ENCODE data around the gene TMC6.
A peak's percentile ranks its signal among the peaks of the same experiment; 100 is the strongest.

The TMC6 gene

DNA sequence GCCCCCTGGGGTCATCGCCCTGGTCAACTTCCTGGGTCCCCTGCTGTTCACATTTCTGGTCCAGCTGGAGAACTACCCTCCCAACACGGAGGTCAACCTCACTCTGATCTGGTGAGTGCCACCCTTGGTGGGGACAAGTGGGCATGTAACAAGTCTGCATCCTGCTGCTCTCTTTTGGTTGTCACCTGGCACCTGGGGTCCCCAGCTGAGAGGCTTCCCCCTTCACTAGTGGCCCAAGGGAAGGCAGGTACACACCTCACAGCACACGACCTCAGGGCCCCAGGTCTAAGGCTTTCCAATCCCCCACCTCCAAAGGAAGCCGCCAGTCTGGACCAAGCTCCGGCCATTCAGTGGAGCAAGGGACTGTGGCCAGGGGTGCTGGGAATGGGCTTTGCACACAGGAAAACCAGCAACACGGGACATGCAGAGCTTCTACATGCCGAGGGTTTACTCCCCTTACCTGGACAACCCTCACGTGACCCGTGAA is 6.4 kb upstream of the TMC6 start:
- H2AFZ ChIP-seq (ENCODE audit: low read depth, low read length): no peak overlapping the region
- peaks cover 36% of the 10 kb centered on the region for H3K27me3 ChIP-seq (ENCODE audit: insufficient read depth, low read length)
- H3K4me1 ChIP-seq (ENCODE audit: insufficient read depth, low read length): no peaks in the 10 kb centered on the region
- no peaks in the 10 kb centered on the region for H3K9me3 ChIP-seq (ENCODE audit: low read length)
- no peak overlapping the region for H3K4me3 ChIP-seq (ENCODE audit: low read length)
- no peaks in the 10 kb centered on the region for H3K36me3 ChIP-seq (ENCODE audit: insufficient read depth, low read length)

DNA sequence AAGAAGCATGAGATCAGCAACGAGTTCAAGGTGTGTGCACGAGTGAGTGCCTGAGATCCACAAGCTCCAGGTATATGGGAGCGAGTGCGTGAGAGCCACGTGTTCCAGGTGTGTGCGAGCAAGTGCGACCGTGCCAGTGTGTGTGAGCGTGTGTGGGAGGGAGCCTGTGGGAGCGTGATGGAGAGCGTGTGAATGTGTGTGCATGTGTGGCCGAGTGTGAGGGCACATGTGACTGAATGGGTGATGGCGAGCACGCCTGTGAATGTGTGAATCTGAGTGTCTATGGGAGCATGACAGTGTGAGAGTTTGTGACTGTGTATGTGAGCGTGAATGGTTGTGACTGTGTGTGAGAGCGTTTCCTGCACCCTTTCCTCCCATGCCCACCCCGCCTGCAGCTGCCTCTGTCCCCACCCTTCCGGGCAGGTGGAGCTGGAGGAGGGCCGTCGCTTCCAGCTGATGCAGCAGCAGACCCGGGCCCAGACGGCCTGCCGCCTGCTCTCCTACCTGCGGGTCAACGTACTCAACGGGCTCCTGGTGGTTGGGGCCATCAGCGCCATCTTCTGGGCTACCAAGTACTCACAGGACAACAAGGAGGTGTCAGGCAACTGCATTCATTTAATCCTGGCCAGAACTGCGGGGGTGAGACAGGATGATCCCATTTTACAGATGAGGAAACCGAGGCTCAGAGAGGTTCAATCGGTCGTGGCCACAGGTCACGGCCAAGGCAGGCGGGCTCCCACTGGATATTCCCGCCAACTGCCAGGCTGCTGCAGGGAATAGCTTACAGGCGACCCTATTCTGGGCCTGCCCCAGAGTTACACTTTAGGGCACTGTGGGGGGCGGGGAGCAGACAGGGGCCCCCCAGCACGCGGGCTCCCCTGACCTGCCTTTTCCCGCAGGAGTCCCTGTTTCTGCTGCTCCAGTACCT is 5.7 kb upstream of the TMC6 start:
- Histone ChIP-seq H3K27me3 (ENCODE audit: insufficient read depth, low read length) (peaks cover 43% of the 10 kb centered on the region), H3K4me1 (ENCODE audit: insufficient read depth, low read length) (no peaks in the 10 kb centered on the region)

DNA sequence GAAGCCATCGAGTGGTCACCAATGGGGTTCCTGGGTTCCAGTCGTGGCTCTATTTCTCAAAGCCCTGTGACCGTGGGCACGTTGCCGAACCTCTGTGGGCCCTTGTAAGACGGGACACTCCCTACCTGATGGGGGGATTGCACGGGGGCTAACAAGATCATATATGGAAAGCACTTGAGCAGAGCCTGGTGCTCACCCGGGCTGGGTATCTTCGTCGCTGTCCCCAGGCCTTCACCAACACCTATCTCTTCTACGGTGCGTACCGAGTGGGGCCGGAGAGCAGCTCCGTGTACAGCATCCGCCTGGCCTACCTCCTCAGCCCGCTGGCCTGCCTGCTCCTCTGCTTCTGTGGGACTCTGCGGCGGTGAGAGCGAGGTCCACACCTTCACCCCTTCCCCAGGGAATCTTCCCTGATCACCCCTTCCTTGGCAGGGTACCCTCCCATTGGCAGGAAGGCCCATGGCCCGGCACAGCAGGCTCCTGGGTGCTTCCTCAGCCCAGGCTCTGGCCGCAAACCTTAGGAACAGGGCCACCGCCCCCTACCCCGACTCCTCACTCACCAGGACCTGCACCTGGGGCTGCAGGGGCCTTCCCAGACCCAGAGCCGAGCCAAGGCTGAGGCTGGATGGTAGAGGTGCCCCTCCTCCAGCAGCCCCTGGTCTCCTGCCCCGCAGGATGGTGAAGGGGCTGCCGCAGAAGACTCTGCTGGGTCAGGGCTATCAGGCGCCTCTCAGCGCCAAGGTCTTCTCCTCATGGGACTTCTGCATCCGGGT is 4.8 kb upstream of the TMC6 start:
- peaks cover 43% of the 10 kb centered on the region for H3K27me3 ChIP-seq (ENCODE audit: insufficient read depth, low read length)

More for the DNA sequence above, 5.7 kb upstream of the TMC6 start:
- no peaks in the 10 kb centered on the region for H3K36me3 ChIP-seq (ENCODE audit: insufficient read depth, low read length)
- H2AFZ ChIP-seq (ENCODE audit: low read depth, low read length): no peak overlapping the region
- H3K9me3 ChIP-seq (ENCODE audit: low read length): no peaks in the 10 kb centered on the region
- H3K4me3 ChIP-seq (ENCODE audit: low read length): no peak overlapping the region

DNA sequence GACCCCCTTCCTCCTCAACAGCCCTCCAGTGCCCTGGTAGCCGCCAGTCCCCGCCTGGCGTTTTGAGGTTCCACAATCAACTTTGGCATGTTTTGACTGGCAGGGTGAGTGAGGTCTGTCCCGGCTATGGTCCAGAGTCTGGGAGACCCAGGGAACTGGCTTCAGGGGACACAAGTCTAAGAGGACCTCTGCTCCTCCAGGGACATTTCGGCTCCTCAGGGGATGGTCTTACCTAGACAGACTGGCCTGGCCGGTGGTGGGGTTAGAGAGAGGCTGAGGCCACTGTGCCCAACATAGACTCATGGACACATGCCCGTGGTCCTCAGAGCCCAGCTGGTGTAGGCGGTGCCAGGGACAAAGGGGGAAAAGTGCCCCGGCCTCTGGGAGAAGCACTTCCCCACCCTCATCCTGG is 4.2 kb upstream of the TMC6 start:
- no peak overlapping the region for H3K4me3 ChIP-seq (ENCODE audit: low read length)
- no peaks in the 10 kb centered on the region for H3K36me3 ChIP-seq (ENCODE audit: insufficient read depth, low read length)
- H3K9me3 ChIP-seq (ENCODE audit: low read length): no peaks in the 10 kb centered on the region
- peaks cover 39% of the 10 kb centered on the region for H3K27me3 ChIP-seq (ENCODE audit: insufficient read depth, low read length)
- peaks cover 4% of the 10 kb centered on the region for H3K4me1 ChIP-seq (ENCODE audit: insufficient read depth, low read length)
- H2AFZ ChIP-seq (ENCODE audit: low read depth, low read length): no peak overlapping the region

More for the DNA sequence above, 4.8 kb upstream of the TMC6 start:
- Histone ChIP-seq H2AFZ (ENCODE audit: low read depth, low read length) (no peak overlapping the region), H3K4me3 (ENCODE audit: low read length) (no peak overlapping the region), H3K9me3 (ENCODE audit: low read length) (no peaks in the 10 kb centered on the region), H3K4me1 (ENCODE audit: insufficient read depth, low read length) (peaks cover 3% of the 10 kb centered on the region), H3K36me3 (ENCODE audit: insufficient read depth, low read length) (no peaks in the 10 kb centered on the region)

DNA sequence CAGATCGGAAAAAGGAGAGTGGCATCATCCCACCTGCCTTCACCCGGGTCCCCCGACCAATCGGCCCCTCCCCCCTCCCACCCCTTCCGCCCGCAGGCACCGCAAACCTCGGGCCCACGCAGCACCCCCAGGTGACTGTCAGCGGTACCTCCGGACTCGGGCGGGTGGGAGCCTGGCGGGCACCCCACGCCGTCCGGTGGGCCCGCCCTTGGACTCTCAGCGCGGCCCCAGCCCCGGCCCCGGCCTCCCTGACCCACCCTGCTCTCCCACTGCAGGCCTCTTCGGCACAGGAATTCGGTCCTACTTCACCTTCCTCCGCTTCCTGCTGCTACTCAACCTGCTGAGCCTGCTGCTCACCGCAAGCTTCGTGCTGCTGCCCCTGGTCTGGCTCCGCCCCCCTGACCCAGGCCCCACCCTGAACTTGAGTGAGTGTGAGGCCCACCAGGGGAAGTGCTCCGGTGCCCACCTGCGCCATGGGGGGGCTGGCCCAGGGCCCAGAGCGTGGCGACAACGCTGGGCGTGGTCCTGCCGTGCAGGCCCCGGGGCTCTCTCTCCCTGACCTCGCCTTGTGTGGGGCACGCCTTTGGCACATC is 3.6 kb upstream of the TMC6 start:
- no peak overlapping the region for H3K4me3 ChIP-seq (ENCODE audit: low read length)

DNA sequence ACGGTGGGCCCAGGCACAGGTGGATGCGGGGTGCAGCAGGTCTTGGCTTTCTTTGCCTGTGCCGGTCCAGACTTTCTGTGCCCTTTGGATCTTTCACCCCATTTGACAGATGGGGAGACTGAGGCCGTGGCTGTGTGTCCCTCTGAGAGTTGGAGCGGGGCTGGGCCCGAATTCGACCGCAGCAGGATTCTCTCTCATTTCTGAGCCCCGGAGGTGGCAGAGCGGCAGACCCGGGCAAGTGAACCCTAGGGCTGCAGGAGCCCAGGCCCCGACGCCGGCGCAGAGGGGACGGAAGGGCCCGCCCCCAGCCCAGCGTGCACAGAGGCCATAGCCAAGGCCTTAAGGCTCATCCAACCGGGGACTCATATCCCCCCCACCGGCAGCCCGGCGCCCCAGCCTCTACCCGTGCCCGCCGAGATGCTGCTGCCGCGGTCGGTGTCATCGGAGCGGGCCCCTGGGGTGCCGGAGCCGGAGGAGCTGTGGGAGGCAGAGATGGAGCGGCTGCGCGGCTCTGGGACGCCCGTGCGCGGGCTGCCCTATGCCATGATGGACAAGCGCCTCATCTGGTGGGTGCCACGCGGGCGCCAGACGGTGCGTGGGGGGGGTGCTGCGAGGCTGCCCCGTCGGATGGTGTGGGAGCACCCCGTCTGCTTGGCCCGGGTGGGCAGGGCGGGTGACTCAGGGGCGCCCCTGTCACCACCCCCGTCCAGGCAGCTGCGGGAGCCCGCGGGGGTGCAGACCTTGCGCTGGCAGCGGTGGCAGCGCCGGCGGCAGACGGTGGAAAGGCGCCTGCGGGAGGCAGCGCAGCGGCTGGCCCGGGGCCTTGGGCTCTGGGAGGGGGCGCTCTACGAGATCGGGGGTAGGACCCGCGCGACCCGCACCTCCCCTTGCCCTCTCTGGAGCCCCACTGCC is 2.9 kb upstream of the TMC6 start:
- no peaks in the 10 kb centered on the region for H3K9me3 ChIP-seq (ENCODE audit: low read length)
- no peaks in the 10 kb centered on the region for H3K36me3 ChIP-seq (ENCODE audit: insufficient read depth, low read length)
- peaks cover 11% of the 10 kb centered on the region for H3K4me1 ChIP-seq (ENCODE audit: insufficient read depth, low read length)
- peaks cover 39% of the 10 kb centered on the region for H3K27me3 ChIP-seq (ENCODE audit: insufficient read depth, low read length)
- H3K4me3 ChIP-seq (ENCODE audit: low read length): no peak overlapping the region
- no peak overlapping the region for H2AFZ ChIP-seq (ENCODE audit: low read depth, low read length)

More for the DNA sequence above, 3.6 kb upstream of the TMC6 start:
- peaks cover 10% of the 10 kb centered on the region for H3K4me1 ChIP-seq (ENCODE audit: insufficient read depth, low read length)
- no peaks in the 10 kb centered on the region for H3K9me3 ChIP-seq (ENCODE audit: low read length)
- H3K36me3 ChIP-seq (ENCODE audit: insufficient read depth, low read length): no peaks in the 10 kb centered on the region
- peaks cover 39% of the 10 kb centered on the region for H3K27me3 ChIP-seq (ENCODE audit: insufficient read depth, low read length)
- H2AFZ ChIP-seq (ENCODE audit: low read depth, low read length): no peak overlapping the region

DNA sequence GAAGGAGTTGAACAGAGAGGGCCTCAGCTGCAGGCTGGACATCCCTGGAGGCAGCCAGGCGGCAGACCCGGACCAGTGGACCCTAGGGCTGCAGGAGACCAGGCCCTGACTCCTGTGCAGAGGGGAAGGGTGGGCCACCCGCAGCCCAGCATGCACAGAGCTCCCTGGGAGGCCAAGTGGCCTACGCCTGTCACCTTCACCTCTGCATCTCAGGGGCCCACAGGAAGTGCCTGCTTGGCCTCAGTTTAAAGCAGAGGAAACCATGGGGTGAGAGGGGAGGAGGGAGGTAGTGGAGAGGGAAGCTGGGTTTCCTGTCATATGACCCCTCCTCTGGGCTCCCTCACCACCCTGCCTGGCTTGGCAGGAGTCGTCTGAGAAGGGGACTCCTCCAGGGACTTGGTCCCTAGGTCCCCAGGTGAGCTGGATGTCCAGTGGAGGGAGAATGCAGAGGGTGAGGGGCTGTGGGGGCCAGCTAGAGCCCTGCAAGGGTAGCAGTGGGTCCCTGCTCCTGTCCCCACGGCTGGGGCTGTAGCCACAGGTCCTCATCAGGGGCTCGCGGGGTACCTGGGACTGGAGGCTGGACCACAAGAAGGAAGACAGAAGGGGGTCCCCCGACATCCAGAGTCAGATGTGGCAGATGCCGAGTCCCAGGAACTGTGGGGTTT is 2.0 kb upstream of the TMC6 start, which contains the start of gene TMC8:
TSS of gene TMC8 (plus strand) at position 335 of the 665 bp plus-strand sequence. CDS start 818 bp downstream, outside the sequence.
- no peaks in the 10 kb centered on the region for H3K36me3 ChIP-seq (ENCODE audit: insufficient read depth, low read length)
- no peaks in the 10 kb centered on the region for H3K9me3 ChIP-seq (ENCODE audit: low read length)
- peaks cover 39% of the 10 kb centered on the region for H3K27me3 ChIP-seq (ENCODE audit: insufficient read depth, low read length)
- H3K4me3 ChIP-seq (ENCODE audit: low read length): no peak within 1 kb of the TSS
- peaks cover 11% of the 10 kb centered on the region for H3K4me1 ChIP-seq (ENCODE audit: insufficient read depth, low read length)
- no peak within 1 kb of the TSS for H2AFZ ChIP-seq (ENCODE audit: low read depth, low read length)

DNA sequence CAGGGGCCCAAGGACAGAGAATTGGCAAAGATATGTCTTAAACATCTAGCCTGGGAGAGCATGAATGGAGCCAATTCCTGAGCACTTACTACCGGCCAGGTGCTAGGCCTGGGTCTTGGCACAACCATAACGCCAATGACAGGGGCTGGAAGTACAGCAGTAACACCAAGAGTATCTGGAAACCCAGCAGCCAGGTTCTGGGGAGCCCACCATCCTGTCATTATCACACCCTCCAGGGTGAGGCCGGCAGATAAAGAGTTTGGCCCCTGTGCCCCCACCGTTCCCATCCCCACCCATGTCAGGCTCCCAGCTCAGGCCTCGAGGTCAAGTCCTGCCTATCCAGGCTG is 1.5 kb upstream of the TMC6 start:
- Histone ChIP-seq H3K4me1 (ENCODE audit: insufficient read depth, low read length) (peaks cover 11% of the 10 kb centered on the region), H3K4me3 (ENCODE audit: low read length) (no peak overlapping the region), H3K36me3 (ENCODE audit: insufficient read depth, low read length) (no peaks in the 10 kb centered on the region), H2AFZ (ENCODE audit: low read depth, low read length) (no peak overlapping the region), H3K9me3 (ENCODE audit: low read length) (no peaks in the 10 kb centered on the region), H3K27me3 (ENCODE audit: insufficient read depth, low read length) (peaks cover 39% of the 10 kb centered on the region)

DNA sequence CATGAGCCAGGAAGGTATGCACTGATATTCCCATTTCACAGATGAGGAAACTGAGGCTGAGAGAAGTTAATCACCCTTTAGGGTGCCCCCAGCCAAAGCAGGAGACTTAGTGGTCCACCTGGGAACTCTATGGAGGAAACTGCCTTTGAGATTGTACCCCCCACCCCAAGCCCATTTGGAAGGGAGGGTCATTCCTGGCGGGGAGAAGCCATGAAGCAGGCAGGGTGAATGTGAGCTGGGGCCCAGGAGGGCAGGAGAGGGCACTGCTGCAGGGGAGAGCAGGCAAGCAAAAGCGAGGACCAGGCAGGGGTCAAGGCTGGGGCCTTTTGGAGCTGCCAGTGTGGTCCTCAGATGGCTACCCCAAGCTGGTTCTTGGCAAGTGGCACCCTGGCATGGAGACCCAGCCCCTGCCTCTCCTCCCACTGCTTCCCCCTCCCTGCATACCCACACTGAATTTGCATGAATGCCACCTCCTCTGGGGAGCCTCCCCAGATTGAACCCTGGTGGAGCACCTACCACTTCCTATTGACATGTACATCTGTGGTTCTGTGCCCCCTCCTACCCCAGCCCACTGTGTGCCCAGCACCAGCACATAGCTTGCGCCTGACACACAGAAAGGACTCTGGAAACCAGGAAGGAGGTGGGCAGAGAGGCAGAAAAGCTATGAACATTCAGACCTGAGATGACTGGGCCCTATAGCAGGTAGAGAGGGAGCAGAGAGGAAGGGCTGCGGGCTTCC is 965 bp upstream of the TMC6 start:
- Histone ChIP-seq H2AFZ (ENCODE audit: low read depth, low read length) (no peak overlapping the region), H3K36me3 (ENCODE audit: insufficient read depth, low read length) (no peaks in the 10 kb centered on the region), H3K27me3 (ENCODE audit: insufficient read depth, low read length) (peaks cover 39% of the 10 kb centered on the region), H3K4me3 (ENCODE audit: low read length) (peak overlapping the region; percentile 41), H3K9me3 (ENCODE audit: low read length) (no peaks in the 10 kb centered on the region), H3K4me1 (ENCODE audit: insufficient read depth, low read length) (peaks cover 11% of the 10 kb centered on the region)

DNA sequence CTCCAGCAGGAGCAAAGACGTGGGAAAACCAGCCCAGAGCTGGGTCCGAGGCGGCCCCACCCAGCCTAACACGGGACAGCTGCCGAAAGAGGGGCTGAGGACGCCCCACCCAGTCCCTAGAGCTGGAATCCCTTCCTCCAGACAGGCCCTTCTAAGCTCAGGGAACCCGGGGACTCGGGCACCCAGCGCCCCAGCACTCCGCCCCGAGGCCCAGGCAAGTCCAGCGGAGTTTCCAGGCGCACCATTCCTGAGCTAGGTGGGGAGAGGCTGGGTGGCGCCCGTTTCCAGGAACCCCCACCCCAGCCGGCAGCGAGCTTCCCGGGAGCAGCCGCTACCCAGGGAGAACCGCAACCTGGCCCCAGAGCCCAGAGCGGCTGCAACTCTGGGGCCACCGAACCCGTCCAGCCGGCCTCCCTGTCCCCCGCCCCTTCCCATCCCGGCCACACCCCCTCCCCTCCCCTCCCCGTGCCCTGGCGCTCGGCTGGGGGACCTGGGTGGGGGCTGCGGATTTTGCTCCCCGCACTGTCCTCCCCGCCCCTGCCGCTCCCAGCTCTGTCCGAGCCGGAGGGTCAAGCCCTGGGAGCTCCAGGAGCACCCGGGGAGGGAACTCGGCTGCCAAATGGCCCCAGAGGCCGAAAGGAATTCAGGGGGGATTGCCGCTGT is 536 bp downstream of the TMC6 start:
- Histone ChIP-seq H3K4me3 (ENCODE audit: low read length) (peak overlapping the region; percentile 41), H3K27me3 (ENCODE audit: insufficient read depth, low read length) (peaks cover 29% of the 10 kb centered on the region)

DNA sequence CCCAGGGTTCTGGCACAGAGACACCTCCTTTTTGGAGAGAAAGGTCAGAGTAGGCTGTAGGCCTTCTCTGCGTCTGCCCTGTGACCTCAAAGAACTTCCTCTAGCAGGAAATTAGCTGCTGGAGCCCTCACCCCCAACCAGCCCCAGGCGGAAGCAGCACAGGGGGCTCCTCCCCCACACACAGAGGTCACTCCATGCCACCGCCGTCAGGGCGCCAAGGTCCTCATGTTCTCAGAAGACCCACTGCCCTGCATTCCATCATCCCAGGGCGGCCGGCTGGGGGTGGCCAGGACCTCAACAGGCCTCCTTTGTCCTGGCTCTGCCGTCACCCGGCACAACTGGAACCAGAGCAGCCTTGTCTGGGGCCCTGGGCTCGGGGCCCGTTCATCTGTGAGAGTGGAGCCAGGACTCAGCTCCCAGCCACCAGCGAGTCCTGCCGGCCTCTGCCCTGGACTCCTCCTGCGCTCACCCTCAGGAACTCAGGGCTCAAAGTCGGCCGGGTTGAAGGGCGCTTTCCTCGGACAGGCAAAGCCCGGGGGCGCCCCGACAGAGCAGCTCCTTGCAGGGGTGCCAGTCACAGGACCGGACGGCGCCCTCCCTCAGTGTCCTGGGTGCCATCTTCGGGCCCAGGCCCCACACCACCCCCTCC is 1.2 kb downstream of the TMC6 start:
- Histone ChIP-seq H3K4me1 (ENCODE audit: insufficient read depth, low read length) (peaks cover 11% of the 10 kb centered on the region), H3K9me3 (ENCODE audit: low read length) (no peaks in the 10 kb centered on the region), H3K27me3 (ENCODE audit: insufficient read depth, low read length) (peaks cover 22% of the 10 kb centered on the region), H3K4me3 (ENCODE audit: low read length) (no peak overlapping the region), H2AFZ (ENCODE audit: low read depth, low read length) (no peak overlapping the region), H3K36me3 (ENCODE audit: insufficient read depth, low read length) (no peaks in the 10 kb centered on the region)

More for the DNA sequence above, 536 bp downstream of the TMC6 start:
- no peaks in the 10 kb centered on the region for H3K36me3 ChIP-seq (ENCODE audit: insufficient read depth, low read length)
- no peak overlapping the region for H2AFZ ChIP-seq (ENCODE audit: low read depth, low read length)
- no peaks in the 10 kb centered on the region for H3K9me3 ChIP-seq (ENCODE audit: low read length)
- peaks cover 11% of the 10 kb centered on the region for H3K4me1 ChIP-seq (ENCODE audit: insufficient read depth, low read length)

All from neuron (in vitro differentiated cells).